GM12864 (cell line): ENCODE results near the gene EGFLAM.

ENCODE experiments used
- DNase-seq: peaks from one replicate; pipeline ENCODE4 v3.0.0-alpha.2; 2011; ENCODE audit warnings: low read depth
- H3K4me3 ChIP-seq: 2 replicates; pipeline ENCODE4 v1.5.1; 2011; ENCODE audit warnings: mild to moderate bottlenecking, low read depth, low read length, control low read depth
- TF ChIP-seq, protein P1 (sequence below): IDR thresholded peaks from 2 replicates; pipeline ENCODE4 v1.5.1; 2011; ENCODE audit warnings: low read depth, mild to moderate bottlenecking, moderate library complexity, low read length, control low read depth, inconsistent platforms; ENCODE audit errors: missing control alignments

EGFLAM gene

DNA sequence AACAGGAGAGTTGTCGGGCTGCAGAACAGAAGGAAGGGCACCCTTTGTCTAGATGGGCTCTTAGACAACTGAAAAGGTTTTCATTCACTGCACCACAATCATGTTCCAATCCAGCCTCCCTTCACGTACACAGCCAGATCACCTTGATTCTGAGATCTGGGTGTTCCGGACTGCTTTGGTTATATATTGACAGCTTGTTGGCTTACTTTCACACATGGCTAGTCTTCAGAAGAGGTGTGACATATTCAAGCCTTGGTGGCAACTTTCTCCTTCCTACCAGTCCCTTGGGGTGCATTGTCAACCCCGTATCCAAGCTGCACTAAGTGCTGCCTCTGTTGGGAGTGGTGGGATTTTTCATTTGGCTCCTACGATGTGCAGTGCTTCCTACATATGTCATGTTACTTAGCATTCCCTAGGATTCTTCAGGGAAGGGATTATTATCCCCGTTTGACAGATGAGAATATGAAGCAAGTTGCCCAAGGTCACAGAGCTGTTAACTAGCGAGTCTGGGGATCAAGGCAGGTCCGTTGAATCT is 197.5 kb downstream of the EGFLAM start:
- DNase-seq: no peak
- TF ChIP-seq, protein P1, sequence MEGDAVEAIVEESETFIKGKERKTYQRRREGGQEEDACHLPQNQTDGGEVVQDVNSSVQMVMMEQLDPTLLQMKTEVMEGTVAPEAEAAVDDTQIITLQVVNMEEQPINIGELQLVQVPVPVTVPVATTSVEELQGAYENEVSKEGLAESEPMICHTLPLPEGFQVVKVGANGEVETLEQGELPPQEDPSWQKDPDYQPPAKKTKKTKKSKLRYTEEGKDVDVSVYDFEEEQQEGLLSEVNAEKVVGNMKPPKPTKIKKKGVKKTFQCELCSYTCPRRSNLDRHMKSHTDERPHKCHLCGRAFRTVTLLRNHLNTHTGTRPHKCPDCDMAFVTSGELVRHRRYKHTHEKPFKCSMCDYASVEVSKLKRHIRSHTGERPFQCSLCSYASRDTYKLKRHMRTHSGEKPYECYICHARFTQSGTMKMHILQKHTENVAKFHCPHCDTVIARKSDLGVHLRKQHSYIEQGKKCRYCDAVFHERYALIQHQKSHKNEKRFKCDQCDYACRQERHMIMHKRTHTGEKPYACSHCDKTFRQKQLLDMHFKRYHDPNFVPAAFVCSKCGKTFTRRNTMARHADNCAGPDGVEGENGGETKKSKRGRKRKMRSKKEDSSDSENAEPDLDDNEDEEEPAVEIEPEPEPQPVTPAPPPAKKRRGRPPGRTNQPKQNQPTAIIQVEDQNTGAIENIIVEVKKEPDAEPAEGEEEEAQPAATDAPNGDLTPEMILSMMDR: no peak
- no peak overlapping the region for H3K4me3 ChIP-seq

GRCh38 chr5:38456657-38457399 is 198.5 kb downstream of the EGFLAM start:
- TF ChIP-seq, protein P1: no peak
- no peak for DNase-seq
- no peak overlapping the region for H3K4me3 ChIP-seq

DNA sequence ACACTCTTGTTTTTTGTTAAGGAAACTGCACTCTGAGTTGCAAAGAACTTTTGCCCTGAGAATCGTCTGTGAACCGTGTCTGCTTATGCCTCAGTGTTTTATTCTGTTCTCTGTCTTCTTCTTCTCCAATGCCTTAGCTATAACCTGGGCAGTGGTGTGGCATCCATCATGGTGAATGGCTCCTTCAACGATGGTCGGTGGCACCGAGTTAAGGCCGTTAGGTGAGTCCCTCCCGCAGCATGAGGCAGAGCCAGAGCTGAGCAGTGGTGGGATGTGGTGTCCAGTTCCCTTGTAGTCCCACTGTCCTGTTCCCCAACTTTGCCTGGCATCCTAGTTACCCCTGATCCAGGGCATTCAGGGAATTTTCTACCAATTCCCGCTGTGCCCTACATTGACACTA is 199.8 kb downstream of the EGFLAM start:
- no peak overlapping the region for H3K4me3 ChIP-seq
- no peak for DNase-seq
- TF ChIP-seq, protein P1: no peak

DNA sequence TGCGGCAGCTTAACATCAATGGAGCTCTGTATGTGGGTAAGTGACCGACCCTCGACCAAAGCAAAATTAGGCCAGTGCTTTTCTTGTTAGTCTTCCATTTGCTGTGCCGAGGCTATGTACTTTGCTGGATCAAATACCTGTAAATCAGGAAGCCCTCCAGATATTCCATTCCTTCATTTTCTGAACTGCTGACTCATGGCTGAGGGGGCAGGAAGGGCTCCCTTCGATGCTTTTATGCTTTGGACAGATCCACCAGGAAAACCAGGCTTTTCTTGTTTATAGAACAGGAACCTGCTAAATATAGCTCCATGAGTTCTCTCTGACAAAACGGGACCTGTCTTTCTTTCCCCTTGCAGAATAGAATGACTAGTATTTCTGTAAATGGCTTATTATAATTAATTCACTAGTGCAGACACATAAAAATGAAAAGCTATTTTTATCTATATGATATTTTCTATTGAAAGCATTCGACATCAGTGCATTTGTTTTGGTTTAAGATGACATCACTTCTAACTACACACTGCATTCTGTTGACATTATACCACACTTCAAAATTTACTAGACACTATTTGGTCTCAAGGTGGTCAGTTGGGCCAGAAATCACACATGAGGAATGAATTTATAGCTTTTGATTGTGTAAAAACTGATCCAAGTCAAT is 204.7 kb downstream of the EGFLAM start:
- H3K4me3 ChIP-seq: no peak overlapping the region
- no peak for DNase-seq
- TF ChIP-seq, protein P1: no peak

GRCh38 chr5:38463634-38464521 is 205.5 kb downstream of the EGFLAM start:
- DNase-seq: no peak
- TF ChIP-seq, protein P1: no peak
- no peak overlapping the region for H3K4me3 ChIP-seq

DNA sequence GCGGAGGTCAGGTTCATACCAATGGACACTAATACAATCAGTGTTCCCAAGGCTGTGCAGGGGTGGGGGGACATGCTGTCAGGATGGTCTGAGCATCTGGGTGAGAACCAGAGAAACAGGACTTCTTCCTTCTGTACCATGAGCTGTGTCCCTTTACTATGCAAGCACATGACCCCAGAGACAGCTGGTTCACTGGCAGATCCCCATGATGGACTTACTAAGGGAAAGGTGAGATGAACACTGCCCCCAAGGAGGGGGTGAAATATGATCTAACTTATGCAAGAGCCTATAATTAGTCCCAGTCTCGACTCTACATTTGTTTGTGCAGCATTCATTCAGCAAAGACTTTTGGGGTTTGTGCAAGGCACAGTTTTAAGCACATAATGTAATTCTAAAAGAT is 206.7 kb downstream of the EGFLAM start:
- H3K4me3 ChIP-seq: no peak overlapping the region
- TF ChIP-seq, protein P1: no peak
- no peak for DNase-seq
